PC-3 (cell line): Measurements from ENCODE around the gene UGT1A7. TPM values are rescaled to one million over a fixed set of nuclear protein-coding genes. Genes with fewer than 3 reads are reported as not detected.

ENCODE experiments used
- ATAC-seq: fragments of 200-7000 bp; cut with Tn5 transposase; 2 replicates; pipeline ENCODE4 v1.9.1; 2020; ENCODE audit warnings: mild to moderate bottlenecking, moderate library complexity
- BruUV-seq: library from RNA; stranded (reverse); fragments of 400-500 nt; replicated peaks from 2 replicates; lab custom pipeline; 2021; lab: Mats Ljungman, UMichigan
- CTCF ChIA-PET: fragments of 300-600 bp; sonication (Branson Sonifier 250); formaldehyde crosslinking; loops from one replicate; lab custom pipeline; 2022; ENCODE audit warnings: antibody characterized with exemption; lab: Charles Lee
- POLR2A ChIA-PET: fragments of 300-600 bp; sonication (Branson Sonifier 250); formaldehyde crosslinking; loops from one replicate; lab custom pipeline; 2022; ENCODE audit warnings: antibody characterized with exemption; ENCODE audit not compliant: unreplicated experiment; lab: Charles Lee
- DNase-seq: peaks from one replicate; pipeline ENCODE4 v3.0.0-alpha.2; 2015
- H2AFZ ChIP-seq: fragments of 300-600 bp; sonication (generic); 2 replicates; pipeline ENCODE4 v1.6.0; 2016; ENCODE audit warnings: antibody characterized with exemption, low read length
- H3F3A ChIP-seq: fragments of 300-600 bp; sonication (generic); one replicate; pipeline ENCODE4 v1.6.0; 2017; ENCODE audit warnings: antibody characterized with exemption, low read length, control low read depth, mild to moderate bottlenecking; ENCODE audit not compliant: unreplicated experiment
- H3K27ac ChIP-seq: fragments of 300-600 bp; sonication (generic); 2 replicates; pipeline ENCODE4 v1.5.1; 2016; ENCODE audit warnings: mild to moderate bottlenecking, low read length
- H3K27me3 ChIP-seq: fragments of 300-600 bp; sonication (generic); 2 replicates; pipeline ENCODE4 v1.6.1; 2016; ENCODE audit warnings: low read length, mixed read lengths
- H3K36me3 ChIP-seq: fragments of 300-600 bp; sonication (generic); 2 replicates; pipeline ENCODE4 v1.6.1; 2016; ENCODE audit warnings: low read depth, mixed run types, low read length, mixed read lengths
- H3K4me1 ChIP-seq: fragments of 300-600 bp; sonication (generic); 2 replicates; pipeline ENCODE4 v1.5.1; 2016; ENCODE audit warnings: low read length; ENCODE audit not compliant: insufficient read depth
- H3K4me2 ChIP-seq: fragments of 300-600 bp; sonication (generic); 2 replicates; pipeline ENCODE4 v1.6.0; 2016; ENCODE audit warnings: low read length
- H3K4me3 ChIP-seq: fragments of 300-600 bp; sonication (generic); 2 replicates; pipeline ENCODE4 v1.5.1; 2016; ENCODE audit warnings: mild to moderate bottlenecking, low read length, mixed read lengths
- H3K79me2 ChIP-seq: fragments of 300-600 bp; sonication (generic); 2 replicates; pipeline ENCODE4 v1.6.1; 2017; ENCODE audit warnings: low read length, mixed read lengths
- H3K9ac ChIP-seq: fragments of 300-600 bp; sonication (generic); 2 replicates; pipeline ENCODE4 v1.6.0; 2016; ENCODE audit warnings: mild to moderate bottlenecking, low read length
- H3K9me2 ChIP-seq: fragments of 300-600 bp; sonication (generic); replicated peaks from 2 replicates; pipeline ENCODE4 v1.6.1; 2016; ENCODE audit warnings: mixed run types, low read length, mixed read lengths
- H3K9me3 ChIP-seq: fragments of 300-600 bp; sonication (generic); 2 replicates; pipeline ENCODE4 v1.6.1; 2016; ENCODE audit warnings: low read length, mixed read lengths
- H4K20me1 ChIP-seq: fragments of 300-600 bp; sonication (generic); 2 replicates; pipeline ENCODE4 v1.6.1; 2016; ENCODE audit warnings: low read length, mixed read lengths
- CTCF ChIP-seq: fragments of 300-600 bp; sonication (generic); conservative IDR thresholded peaks from 2 replicates; pipeline ENCODE4 v1.5.1; 2017; ENCODE audit warnings: antibody characterized with exemption, low read depth, mild to moderate bottlenecking, low read length
- EZH2 ChIP-seq: fragments of 300-600 bp; sonication (generic); IDR thresholded peaks from one replicate; pipeline ENCODE4 v1.6.1; 2017; ENCODE audit warnings: antibody characterized with exemption, mild to moderate bottlenecking, low read length; ENCODE audit not compliant: unreplicated experiment
- EZH2phosphoT487 ChIP-seq: fragments of 300-600 bp; sonication (generic); IDR thresholded peaks from 2 replicates; pipeline ENCODE4 v1.6.1; 2018; ENCODE audit warnings: mild to moderate bottlenecking, antibody characterized with exemption, low read length, borderline replicate concordance
- intact Hi-C: fragments of 100-400 bp; cut with micrococcal nuclease; formaldehyde crosslinking; loops from 2 replicates; pipeline ENCODE4 v1.9.0; 2023
- total RNA-seq: library from RNA; depleted of rRNA; stranded (reverse); fragments of >200 nt; gene quantifications from 2 replicates; pipeline ENCODE4 v1.2.3, GENCODE V29; 2014

Gene UGT1A7
- total RNA-seq, 1 experiment from 2014 or later: not detected

GRCh38 chr2:233674314-233674713 is 7.4 kb upstream of the UGT1A7 start:
- ChIA-PET POLR2A (no interaction called here), CTCF (no interaction called here)
- Histone ChIP-seq H3K9me2 (no peaks in the 10 kb centered on the region), H3K9me3 (no peaks in the 10 kb centered on the region), H3K27ac (no peak overlapping the region), H4K20me1 (no peaks in the 10 kb centered on the region), H3F3A (no peaks in the 10 kb centered on the region), H3K9ac (no peak overlapping the region), H2AFZ (no peak overlapping the region), H3K27me3 (no peaks in the 10 kb centered on the region), H3K36me3 (no peaks in the 10 kb centered on the region), H3K79me2 (no peaks in the 10 kb centered on the region), H3K4me3 (no peak overlapping the region), H3K4me2 (no peak overlapping the region), H3K4me1 (no peaks in the 10 kb centered on the region)
- TF ChIP-seq EZH2phosphoT487: no peak
- no peak for TF ChIP-seq CTCF
- no peak for TF ChIP-seq EZH2
- ATAC-seq (no peak), DNase-seq (no peak)
- intact Hi-C loops: no loop called here
- no TSS peak for BruUV-seq

GRCh38 chr2:233674995-233675394 is 6.7 kb upstream of the UGT1A7 start:
- Histone ChIP-seq H3K27me3 (no peaks in the 10 kb centered on the region), H3K9ac (no peak overlapping the region), H3K79me2 (no peaks in the 10 kb centered on the region), H3K4me3 (no peak overlapping the region), H2AFZ (no peak overlapping the region), H3K27ac (no peak overlapping the region), H3K4me1 (no peaks in the 10 kb centered on the region), H3K4me2 (no peak overlapping the region), H3K9me3 (no peaks in the 10 kb centered on the region), H3K9me2 (no peaks in the 10 kb centered on the region), H4K20me1 (no peaks in the 10 kb centered on the region), H3F3A (no peaks in the 10 kb centered on the region), H3K36me3 (no peaks in the 10 kb centered on the region)
- BruUV-seq: no TSS peak
- ATAC-seq: no peak
- no peak for DNase-seq
- intact Hi-C loops: no loop called here
- CTCF ChIA-PET: no interaction called here
- POLR2A ChIA-PET: no interaction called here
- no peak for TF ChIP-seq CTCF
- TF ChIP-seq EZH2: no peak
- no peak for TF ChIP-seq EZH2phosphoT487

DNA sequence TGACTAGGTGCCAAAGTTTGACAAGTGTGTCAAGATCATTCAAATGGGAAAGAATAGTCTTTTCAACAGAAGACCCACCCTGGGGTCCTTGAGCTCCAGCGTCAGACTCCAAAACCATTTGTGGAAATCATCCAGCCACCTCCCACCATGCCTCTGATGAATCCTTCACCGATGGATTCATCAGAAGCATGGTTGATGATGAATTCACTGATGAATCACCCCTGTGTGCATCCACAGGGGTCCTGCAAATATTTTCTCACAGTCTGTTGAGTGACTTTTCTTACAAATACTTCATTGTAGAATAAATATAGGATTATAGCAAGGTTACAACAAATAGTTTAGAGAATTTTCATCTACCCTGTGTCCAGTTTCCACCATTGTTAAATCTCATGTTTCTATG is 5.7 kb upstream of the UGT1A7 start:
- no peak overlapping the region for H2AFZ ChIP-seq
- no peak for ATAC-seq
- no peaks in the 10 kb centered on the region for H3K4me1 ChIP-seq
- ChIA-PET POLR2A (no interaction called here), CTCF (no interaction called here)
- H3K27me3 ChIP-seq: no peaks in the 10 kb centered on the region
- BruUV-seq: no TSS peak
- no peaks in the 10 kb centered on the region for H3K9me2 ChIP-seq
- no peaks in the 10 kb centered on the region for H3F3A ChIP-seq
- TF ChIP-seq CTCF: no peak
- TF ChIP-seq EZH2phosphoT487: no peak
- TF ChIP-seq EZH2: no peak
- H3K36me3 ChIP-seq: no peaks in the 10 kb centered on the region
- H3K27ac ChIP-seq: no peak overlapping the region
- H4K20me1 ChIP-seq: no peaks in the 10 kb centered on the region
- no peak overlapping the region for H3K4me3 ChIP-seq
- no peak overlapping the region for H3K4me2 ChIP-seq
- H3K9ac ChIP-seq: no peak overlapping the region
- no peak for DNase-seq
- intact Hi-C loops: no loop called here
- no peaks in the 10 kb centered on the region for H3K79me2 ChIP-seq
- H3K9me3 ChIP-seq: no peaks in the 10 kb centered on the region
